Type B pancreatic cell (in vitro differentiated cells): ENCODE data around the gene ADGRL2. TPM values are rescaled to one million over a fixed set of nuclear protein-coding genes. Genes with fewer than 3 reads are reported as not detected.
A peak's percentile ranks its signal among the peaks of the same experiment; 100 is the strongest.

Experiments
- DNase-seq: peaks from one replicate; pipeline ENCODE4 v3.0.0; 2021; ENCODE audit warnings: mixed read lengths; ENCODE audit not compliant: unreplicated experiment; ENCODE audit errors: extremely low spot score
- H3K27ac Mint-ChIP-seq: 2 replicates; pipeline ENCODE4 v1.8.0; 2021; ENCODE audit warnings: mild to moderate bottlenecking, mixed read lengths
- H3K27me3 Mint-ChIP-seq: 2 replicates; pipeline ENCODE4 v1.8.0; 2021; ENCODE audit warnings: mixed read lengths
- H3K36me3 Mint-ChIP-seq: 2 replicates; pipeline ENCODE4 v1.8.0; 2021; ENCODE audit warnings: mixed read lengths
- H3K4me1 Mint-ChIP-seq: one replicate; pipeline ENCODE4 v1.8.0; 2021; ENCODE audit warnings: mixed read lengths; ENCODE audit not compliant: unreplicated experiment
- H3K4me3 Mint-ChIP-seq: 2 replicates; pipeline ENCODE4 v1.8.0; 2021; ENCODE audit warnings: mild to moderate bottlenecking, mixed read lengths
- H3K9me3 Mint-ChIP-seq: 2 replicates; pipeline ENCODE4 v1.8.0; 2021; ENCODE audit warnings: mixed read lengths
- total RNA-seq: library from RNA; stranded (reverse); gene quantifications from 2 replicates; pipeline ENCODE4 v1.2.1, GENCODE V29; 2021; ENCODE audit warnings: low replicate concordance
- TF ChIP-seq, protein P1 (sequence below): fragments of 200-600 bp; sonication (generic); conservative IDR thresholded peaks from 2 replicates; pipeline ENCODE4 v1.5.0; 2021; ENCODE audit warnings: antibody characterized with exemption, mild to moderate bottlenecking

The ADGRL2 gene
- total RNA-seq, 1 donor from 2014 or later = 103 TPM

- H3K27me3 Mint-ChIP-seq = no peaks in the 10 kb centered on the region
- H3K27ac Mint-ChIP-seq = peak overlapping the region; percentile 28
- peaks cover 20% of the 10 kb centered on the region for H3K4me1 Mint-ChIP-seq
- peaks cover 48% of the 10 kb centered on the region for H3K36me3 Mint-ChIP-seq
- H3K9me3 Mint-ChIP-seq = no peaks in the 10 kb centered on the region
- TF ChIP-seq, protein P1, sequence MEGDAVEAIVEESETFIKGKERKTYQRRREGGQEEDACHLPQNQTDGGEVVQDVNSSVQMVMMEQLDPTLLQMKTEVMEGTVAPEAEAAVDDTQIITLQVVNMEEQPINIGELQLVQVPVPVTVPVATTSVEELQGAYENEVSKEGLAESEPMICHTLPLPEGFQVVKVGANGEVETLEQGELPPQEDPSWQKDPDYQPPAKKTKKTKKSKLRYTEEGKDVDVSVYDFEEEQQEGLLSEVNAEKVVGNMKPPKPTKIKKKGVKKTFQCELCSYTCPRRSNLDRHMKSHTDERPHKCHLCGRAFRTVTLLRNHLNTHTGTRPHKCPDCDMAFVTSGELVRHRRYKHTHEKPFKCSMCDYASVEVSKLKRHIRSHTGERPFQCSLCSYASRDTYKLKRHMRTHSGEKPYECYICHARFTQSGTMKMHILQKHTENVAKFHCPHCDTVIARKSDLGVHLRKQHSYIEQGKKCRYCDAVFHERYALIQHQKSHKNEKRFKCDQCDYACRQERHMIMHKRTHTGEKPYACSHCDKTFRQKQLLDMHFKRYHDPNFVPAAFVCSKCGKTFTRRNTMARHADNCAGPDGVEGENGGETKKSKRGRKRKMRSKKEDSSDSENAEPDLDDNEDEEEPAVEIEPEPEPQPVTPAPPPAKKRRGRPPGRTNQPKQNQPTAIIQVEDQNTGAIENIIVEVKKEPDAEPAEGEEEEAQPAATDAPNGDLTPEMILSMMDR = no peak
- DNase-seq = no peak
- H3K4me3 Mint-ChIP-seq = no peak overlapping the region
These were observed 178.2 kb downstream of the ADGRL2 start for GRCh38 chr1:81978945-81979344.

DNA sequence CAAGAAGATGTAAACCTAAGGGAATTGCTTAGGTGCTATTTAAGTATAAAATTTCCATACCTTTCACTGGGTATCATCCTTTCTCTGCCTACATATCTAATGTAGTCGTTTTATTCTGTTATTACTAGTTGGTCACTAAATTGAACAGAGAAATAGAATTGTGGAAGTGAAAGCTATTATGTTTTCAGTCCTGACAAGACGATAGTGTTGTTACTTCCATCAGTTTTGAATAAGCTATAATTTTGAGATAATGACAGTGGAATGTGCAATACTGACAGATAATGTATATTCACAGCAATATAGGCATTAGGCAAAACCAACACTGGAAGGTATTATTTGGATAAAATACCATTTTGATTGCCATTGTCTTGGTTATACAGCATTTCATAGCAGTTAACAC, 181.8 kb downstream of the ADGRL2 start:
- TF ChIP-seq, protein P1 = no peak
- peaks cover 10% of the 10 kb centered on the region for H3K4me1 Mint-ChIP-seq
- peaks cover 45% of the 10 kb centered on the region for H3K36me3 Mint-ChIP-seq
- no peaks in the 10 kb centered on the region for H3K27me3 Mint-ChIP-seq
- DNase-seq = no peak
- no peaks in the 10 kb centered on the region for H3K9me3 Mint-ChIP-seq
- H3K4me3 Mint-ChIP-seq = no peak overlapping the region
- H3K27ac Mint-ChIP-seq = no peak overlapping the region

- TF ChIP-seq, protein P1 = no peak
- Mint-ChIP-seq H3K36me3 (peaks cover 32% of the 10 kb centered on the region), H3K27ac (no peak overlapping the region)
These were observed 188.8 kb downstream of the ADGRL2 start for GRCh38 chr1:81989524-81989923.

DNA sequence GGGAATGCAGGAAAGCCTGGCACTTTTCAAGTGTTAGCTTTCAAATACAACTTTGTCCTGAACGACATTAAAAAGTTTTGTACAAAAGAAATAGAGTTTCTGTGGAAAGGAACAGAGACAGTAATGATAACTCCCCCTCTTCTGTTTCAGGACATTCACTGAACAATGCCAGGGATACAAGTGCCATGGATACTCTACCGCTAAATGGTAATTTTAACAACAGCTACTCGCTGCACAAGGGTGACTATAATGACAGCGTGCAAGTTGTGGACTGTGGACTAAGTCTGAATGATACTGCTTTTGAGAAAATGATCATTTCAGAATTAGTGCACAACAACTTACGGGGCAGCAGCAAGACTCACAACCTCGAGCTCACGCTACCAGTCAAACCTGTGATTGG, 189.5 kb downstream of the ADGRL2 start:
- no peaks in the 10 kb centered on the region for H3K9me3 Mint-ChIP-seq
- TF ChIP-seq, protein P1 = no peak
- H3K4me1 Mint-ChIP-seq = no peaks in the 10 kb centered on the region
- H3K27me3 Mint-ChIP-seq = no peaks in the 10 kb centered on the region
- no peak for DNase-seq
- H3K4me3 Mint-ChIP-seq = no peak overlapping the region
- peaks cover 26% of the 10 kb centered on the region for H3K36me3 Mint-ChIP-seq
- no peak overlapping the region for H3K27ac Mint-ChIP-seq

More at GRCh38 chr1:81989524-81989923, 188.8 kb downstream of the ADGRL2 start:
- no peaks in the 10 kb centered on the region for H3K4me1 Mint-ChIP-seq
- DNase-seq = no peak
- H3K9me3 Mint-ChIP-seq = no peaks in the 10 kb centered on the region
- H3K27me3 Mint-ChIP-seq = no peaks in the 10 kb centered on the region
- no peak overlapping the region for H3K4me3 Mint-ChIP-seq

DNA sequence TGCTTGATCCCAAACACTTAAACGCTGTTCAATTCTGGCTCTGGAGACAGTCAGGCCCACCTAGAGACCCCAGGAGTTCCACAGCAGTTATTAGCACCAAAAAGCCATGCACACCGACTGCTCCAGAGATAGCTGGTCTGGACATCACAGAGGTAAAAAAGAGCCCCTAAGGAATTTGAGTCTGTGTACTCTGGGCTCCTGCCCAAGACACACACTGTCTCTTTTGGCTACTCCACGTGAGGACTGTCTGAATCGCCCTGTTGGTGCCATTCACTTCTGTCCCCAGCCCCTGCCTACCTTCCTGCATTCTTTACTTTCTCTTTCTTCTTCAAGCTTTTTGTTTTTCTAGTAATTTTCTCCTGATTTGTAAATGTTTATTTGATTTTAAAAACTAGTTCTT, 197.4 kb downstream of the ADGRL2 start:
- Mint-ChIP-seq H3K4me3 (no peak overlapping the region), H3K4me1 (peaks cover 6% of the 10 kb centered on the region), H3K9me3 (no peaks in the 10 kb centered on the region), H3K27ac (no peak overlapping the region), H3K27me3 (no peaks in the 10 kb centered on the region), H3K36me3 (no peaks in the 10 kb centered on the region)
- DNase-seq = no peak
- TF ChIP-seq, protein P1 = no peak

DNA sequence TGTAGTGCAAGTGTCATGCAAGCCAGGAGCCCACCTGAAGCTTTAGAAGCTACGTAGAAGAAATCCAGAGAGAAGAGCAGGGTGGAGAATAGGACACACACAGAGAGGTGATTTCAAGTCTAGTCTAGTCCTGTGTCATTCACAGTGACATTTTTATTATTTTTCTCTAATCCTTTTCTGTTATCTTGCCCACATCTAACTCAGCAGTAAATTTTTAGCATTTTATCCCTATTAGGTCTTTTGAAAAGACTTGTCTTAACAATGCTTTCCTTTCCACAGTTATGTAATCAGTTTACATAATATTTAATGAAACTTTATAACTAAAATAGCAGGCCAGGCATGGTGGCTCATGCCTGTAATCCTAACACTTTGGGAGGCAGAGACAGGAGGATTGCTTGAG, 198.6 kb downstream of the ADGRL2 start:
- Mint-ChIP-seq H3K9me3 (no peaks in the 10 kb centered on the region), H3K36me3 (no peaks in the 10 kb centered on the region), H3K4me1 (peaks cover 6% of the 10 kb centered on the region), H3K4me3 (no peak overlapping the region), H3K27me3 (no peaks in the 10 kb centered on the region), H3K27ac (no peak overlapping the region)
- TF ChIP-seq, protein P1 = no peak
- DNase-seq = no peak
